Activated T-helper 1 cell treated with anti-CD3 and anti-CD28 coated beads, Interleukin-2, amount 50 U/mL, for 16 hours (primary cell): ENCODE data around the gene KCNQ2.
"Not testable (repeated sequence)": the region's sequence is repeated elsewhere in the genome, so short reads cannot be mapped to it uniquely, and the experiment has no call there.

ENCODE experiments used
- DNase-seq, 2 donors: peaks; one replicate each; pipeline ENCODE4 v3.0.0-alpha.2; 2020; ENCODE audit warnings: low read depth in 1 of 2, low spot score in 1 of 2

The KCNQ2 gene

GRCh38 chr20:63471981-63472831 lies at the start of gene KCNQ2:
Gene KCNQ2, minus strand, starts transcription at chr20:63472655. Its CDS starts 192 bp downstream, at chr20:63472463.
- DNase-seq: no peak

- no peak for DNase-seq
These were observed 49.1 kb upstream of the KCNQ2 start for GRCh38 chr20:63521602-63522001.

DNA sequence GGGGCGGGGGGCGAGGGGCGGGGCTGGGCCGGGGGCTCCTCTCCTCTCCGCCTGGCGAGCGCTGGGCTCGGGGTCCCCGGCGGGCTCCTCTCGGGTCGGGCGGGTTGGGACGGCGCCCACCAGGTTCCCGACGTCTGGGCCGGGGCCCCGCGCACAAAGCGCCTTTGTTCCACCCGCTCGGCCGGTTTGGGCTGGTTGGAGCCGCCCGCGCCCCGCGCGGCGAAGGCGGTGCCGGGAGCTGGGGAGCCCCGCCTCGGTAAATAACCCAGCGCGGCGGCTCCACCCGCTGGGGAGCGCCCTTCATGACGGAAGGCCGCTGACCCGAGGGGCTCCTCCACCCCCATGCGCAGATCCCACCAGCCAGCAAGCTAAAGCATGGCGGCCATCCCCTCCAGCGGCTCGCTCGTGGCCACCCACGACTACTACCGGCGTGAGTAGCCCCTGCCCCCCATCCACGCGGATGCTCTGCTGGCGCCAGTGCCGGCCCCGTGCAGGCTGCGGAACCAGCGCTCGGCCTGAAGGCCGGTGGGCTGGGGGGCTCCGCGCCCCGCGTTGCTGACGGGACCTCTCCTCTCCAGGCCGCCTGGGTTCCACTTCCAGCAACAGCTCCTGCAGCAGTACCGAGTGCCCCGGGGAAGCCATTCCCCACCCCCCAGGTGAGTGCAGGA lies 48.6 kb upstream of the KCNQ2 start:
- peak; percentile 48 to 66 for DNase-seq

GRCh38 chr20:63520504-63520933 lies 48.1 kb upstream of the KCNQ2 start, which contains the start of gene PPDPF:
Gene PPDPF, plus strand, starts transcription at chr20:63520765. Its CDS starts 544 bp downstream, at chr20:63521309.
- DNase-seq: peak; percentile 71 to 77

DNA sequence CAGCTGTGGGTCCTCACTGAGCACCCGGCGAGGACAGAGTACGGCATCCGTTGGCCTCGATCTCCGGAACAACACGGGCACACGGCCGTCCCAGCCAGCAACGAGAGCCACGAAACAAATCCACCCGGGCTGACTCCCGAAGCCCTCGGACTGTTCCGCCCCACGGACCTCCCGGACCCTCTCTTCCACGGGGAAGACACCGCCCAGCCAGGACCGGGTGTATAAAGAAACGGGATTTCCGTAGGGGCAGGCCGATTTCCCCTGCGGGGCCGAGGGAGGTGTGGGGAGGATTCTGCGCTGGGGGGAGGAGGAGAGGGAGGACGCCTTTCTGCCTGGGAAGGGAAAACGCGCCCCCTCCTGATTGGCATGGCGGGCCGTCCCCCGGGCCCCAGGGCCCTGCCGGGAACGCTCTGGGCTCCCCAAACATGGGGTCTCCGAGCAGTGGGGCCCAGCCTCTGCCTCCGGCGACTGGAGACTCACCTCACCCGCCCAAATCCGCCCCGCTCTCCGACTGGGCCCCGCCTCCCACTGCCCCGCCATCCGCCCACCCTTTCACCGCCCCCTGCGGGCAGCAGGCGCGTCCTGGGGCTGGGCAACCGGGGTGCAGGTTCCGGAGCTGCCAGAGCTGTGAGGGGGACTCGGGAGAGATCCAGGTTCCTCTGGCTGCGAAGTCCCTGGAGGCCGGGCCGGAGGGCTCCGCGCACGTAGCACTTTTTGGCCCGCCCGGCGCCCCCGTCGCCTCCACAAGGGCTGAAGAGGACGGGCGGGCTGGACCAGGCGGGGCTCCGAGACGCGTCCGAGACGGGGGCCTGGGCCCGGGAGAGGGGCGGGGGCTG lies 47.4 kb upstream of the KCNQ2 start:
- DNase-seq: peak; percentile 46 to 51

GRCh38 chr20:63518946-63519667 lies 46.7 kb upstream of the KCNQ2 start:
- no peak for DNase-seq

- no peak for DNase-seq
These were observed 46.0 kb upstream of the KCNQ2 start for GRCh38 chr20:63518351-63518861.

DNA sequence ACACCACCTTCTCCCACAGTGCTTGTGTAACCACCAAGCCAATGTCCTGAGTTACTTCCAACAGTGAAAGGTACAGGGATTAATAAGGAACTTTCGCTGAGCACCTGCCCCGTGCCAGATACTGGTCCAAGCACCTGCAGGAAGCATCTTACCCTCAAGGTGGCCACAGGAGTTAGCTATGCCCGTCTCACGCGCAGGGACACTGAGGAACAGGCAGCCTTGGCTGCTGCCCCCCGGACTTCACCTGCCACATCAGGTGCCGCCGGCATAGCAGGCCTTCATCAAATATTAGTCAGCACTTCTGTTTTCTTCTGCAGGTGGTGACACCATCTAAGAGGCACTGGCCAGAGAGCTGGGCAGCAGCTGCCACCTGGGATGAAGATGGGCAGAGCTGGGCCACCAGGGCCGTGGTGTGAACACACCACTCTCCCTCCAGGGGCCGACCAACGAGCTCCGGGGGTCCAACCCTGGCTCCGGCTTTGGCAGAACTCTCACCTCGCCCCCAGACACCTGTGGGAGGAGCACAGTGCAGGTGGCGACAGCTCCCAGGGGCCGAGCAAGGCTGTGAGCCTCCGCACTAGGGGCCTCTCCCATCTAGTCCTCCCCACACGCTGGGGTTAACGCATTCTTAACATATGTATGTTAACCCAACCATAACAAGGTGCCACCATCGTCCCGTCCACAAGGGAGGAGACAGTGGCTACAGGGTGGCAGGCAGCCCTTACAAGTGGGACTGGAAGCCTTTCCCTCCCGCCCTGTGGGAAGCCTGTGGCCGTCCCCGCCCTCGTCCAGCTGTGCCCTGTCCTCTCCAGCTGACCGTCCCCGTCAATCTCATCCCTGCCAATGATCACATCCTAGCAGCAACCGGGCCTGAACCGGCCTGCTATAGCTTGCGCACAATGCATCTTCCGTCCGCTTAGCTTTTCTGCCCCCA lies 45.2 kb upstream of the KCNQ2 start:
- DNase-seq: no peak

DNA sequence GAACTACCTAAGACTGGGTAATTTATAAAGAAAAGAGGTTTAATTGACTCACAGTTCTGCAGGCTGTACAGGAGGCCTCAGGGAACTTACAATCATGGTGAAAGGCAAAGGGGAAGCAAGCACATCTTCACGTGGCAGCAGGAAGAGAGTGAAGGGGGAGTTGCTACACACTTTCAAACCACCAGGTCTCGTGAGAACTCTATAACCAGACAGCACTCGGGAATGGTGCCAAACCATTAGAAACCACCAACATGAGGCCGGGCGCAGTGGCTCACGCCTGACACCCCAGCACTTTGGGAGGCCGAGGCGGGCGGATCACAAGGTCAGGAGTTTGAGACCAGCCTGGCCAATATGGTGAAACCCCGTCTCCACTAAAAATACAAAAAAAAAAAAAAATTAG lies 42.1 kb upstream of the KCNQ2 start:
- not testable (repeated sequence) for DNase-seq

DNA sequence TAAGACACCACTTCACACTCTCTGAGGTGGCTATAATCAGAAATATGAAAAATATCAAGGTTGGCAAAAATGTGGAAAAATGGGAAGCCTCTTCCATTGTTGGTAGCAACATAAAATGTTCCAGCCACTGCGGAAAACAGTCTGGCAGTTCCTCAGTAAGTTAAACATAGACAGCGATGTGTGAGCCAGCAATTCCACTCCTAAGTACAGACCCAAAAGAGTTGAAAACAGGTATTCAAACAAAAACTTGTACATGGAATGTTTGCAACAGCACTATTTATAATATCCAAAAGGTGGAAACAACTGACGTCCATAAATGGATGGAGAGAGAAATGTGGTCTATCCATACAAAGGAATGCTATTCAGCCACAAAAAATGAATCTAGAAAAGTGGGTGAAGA lies 40.8 kb upstream of the KCNQ2 start:
- DNase-seq: no peak

- DNase-seq: no peak
These were observed 36.7 kb upstream of the KCNQ2 start for GRCh38 chr20:63509088-63509564.

DNA sequence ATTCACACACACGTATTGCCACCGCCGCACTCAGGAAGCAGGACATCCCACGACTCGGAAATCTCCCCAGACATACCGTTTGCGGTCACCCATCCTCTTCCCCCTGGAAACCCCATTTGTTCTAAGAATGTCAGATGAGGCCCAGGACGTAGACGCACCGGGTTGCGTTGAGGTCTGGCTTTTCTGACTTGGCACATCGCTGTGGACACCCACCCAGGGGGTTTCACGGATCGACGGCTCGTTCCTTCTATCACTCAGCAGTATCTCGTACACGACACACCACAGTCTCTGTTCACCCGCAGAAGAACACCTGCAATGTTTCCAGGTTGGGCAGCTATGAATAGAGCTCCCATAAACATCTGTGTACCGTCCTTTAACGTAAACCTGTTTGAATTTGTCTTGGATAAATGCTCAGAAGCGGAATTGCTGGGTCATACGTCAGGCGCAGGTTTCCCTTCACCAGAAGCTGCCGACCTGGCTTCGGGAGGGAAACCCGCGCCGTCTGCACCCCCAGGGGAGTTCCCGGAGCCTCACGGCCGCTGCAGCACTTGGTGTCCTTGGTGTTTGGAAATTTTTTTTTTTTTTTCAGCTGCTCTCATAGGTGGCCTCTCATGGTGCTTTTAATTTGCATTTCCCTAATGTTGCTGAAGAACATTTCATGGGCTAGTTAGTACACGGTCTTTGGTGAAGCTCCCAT lies 35.8 kb upstream of the KCNQ2 start:
- DNase-seq: no peak

DNA sequence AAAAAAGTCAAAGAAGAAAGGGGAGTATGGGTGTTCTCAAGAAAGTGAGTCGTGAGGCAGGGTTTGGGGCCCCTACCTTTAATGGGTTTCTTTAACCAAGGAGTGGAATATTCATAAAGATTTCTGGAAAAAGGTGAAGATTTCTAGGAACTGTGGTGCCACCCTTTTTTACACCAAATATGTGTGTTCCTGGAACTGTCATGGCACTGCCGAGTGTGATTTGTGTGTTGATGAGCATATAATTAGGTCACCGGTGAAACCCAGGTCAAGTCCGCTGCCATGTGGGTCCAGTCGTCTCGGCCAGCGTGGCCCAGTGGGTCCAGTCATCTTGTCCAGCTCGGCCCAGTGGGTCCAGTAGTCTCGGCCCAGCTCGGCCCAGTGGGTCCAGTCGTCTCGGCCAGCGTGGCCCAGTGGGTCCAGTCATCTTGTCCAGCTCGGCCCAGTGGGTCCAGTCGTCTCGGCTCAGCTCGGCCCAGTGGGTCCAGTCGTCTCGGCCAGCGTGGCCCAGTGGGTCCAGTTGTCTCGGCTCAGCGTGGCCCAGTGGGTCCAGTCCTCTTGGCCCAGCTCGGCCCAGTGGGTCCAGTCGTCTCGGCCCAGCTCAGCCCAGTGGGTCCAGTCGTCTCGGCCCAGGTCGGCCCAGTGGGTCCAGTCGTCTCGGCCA lies 34.8 kb upstream of the KCNQ2 start:
- no peak for DNase-seq

GRCh38 chr20:63505723-63506122 lies 33.3 kb upstream of the KCNQ2 start:
- no peak for DNase-seq

- DNase-seq: no peak
These were observed 32.8 kb upstream of the KCNQ2 start for GRCh38 chr20:63505281-63505680.

GRCh38 chr20:63504642-63505041 lies 32.2 kb upstream of the KCNQ2 start:
- DNase-seq: no peak

DNA sequence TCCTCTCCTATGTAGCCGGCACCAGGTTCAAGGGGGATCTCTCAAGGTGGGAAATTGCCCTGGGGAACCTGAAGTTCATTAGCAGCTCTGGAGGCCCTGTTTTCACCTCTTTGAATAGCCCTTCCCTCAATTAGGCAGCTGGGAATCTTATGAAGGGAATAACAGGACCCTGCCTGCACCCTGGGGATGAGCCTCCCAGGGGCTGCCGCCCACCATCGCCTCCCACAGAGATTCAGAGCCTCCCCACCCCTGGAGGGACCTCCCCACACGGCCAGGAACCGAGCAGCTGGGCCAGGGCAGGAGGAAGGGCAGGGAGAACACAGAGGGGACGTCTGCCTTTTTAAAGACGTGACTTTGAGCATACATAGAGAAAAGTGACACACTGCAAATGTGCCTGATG lies 31.1 kb upstream of the KCNQ2 start:
- DNase-seq: no peak

DNA sequence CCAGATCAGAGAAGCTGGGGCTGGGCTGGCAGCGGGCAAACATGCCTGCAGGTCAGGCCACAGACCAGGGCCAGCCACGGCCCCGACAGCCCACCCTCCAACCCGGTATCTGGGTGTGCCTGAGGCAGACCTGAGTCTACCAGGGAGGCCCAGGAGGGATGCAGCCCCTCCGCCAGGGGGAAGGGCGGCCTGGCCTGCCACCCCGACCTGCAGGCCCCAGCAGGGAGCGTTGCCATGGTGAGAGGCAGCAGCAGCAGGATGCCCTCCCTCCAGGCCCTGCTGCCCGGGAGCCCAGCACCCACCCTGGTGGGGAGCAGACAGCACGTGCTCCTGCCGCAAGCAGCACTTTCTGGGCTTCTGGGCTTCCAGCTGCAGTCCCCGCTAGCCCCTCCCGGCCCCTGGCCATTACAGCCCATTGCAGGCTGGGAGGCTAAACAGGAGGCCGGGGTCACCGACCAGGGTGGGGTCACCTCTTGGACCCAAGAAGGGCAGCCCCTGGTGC lies 30.3 kb upstream of the KCNQ2 start:
- no peak for DNase-seq
